ENCODE data around the gene HES4.

The HES4 gene

GRCh38 chr1:954927-955326 lies 45.0 kb downstream of the HES4 start:
- Histone ChIP-seq H3K9me3 (ENCODE audit: severe bottlenecking) (no peaks in the 10 kb centered on the region), H3K27ac (ENCODE audit: poor library complexity, severe bottlenecking) (no peak overlapping the region), H3K27me3 (ENCODE audit: insufficient read depth, poor library complexity, severe bottlenecking) (no peaks in the 10 kb centered on the region), H3K4me1 (ENCODE audit: insufficient read depth, poor library complexity, severe bottlenecking) (peaks cover 7% of the 10 kb centered on the region), H3K36me3 (ENCODE audit: low read depth) (peaks cover 63% of the 10 kb centered on the region), H3K4me3 (ENCODE audit: severe bottlenecking) (no peak overlapping the region)
- ATAC-seq (ENCODE audit: low read depth) (no peak), DNase-seq (ENCODE audit: low spot score) (no peak)
- TF ChIP-seq, protein P1, sequence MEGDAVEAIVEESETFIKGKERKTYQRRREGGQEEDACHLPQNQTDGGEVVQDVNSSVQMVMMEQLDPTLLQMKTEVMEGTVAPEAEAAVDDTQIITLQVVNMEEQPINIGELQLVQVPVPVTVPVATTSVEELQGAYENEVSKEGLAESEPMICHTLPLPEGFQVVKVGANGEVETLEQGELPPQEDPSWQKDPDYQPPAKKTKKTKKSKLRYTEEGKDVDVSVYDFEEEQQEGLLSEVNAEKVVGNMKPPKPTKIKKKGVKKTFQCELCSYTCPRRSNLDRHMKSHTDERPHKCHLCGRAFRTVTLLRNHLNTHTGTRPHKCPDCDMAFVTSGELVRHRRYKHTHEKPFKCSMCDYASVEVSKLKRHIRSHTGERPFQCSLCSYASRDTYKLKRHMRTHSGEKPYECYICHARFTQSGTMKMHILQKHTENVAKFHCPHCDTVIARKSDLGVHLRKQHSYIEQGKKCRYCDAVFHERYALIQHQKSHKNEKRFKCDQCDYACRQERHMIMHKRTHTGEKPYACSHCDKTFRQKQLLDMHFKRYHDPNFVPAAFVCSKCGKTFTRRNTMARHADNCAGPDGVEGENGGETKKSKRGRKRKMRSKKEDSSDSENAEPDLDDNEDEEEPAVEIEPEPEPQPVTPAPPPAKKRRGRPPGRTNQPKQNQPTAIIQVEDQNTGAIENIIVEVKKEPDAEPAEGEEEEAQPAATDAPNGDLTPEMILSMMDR (IDR thresholded peaks at IDR 0.05; ENCODE audit: poor library complexity, severe bottlenecking): no peak

GRCh38 chr1:953524-954320 lies 46.2 kb downstream of the HES4 start:
- TF ChIP-seq, protein P1 (IDR thresholded peaks at IDR 0.05; ENCODE audit: poor library complexity, severe bottlenecking): no peak
- Histone ChIP-seq H3K4me3 (ENCODE audit: severe bottlenecking) (no peak overlapping the region), H3K27me3 (ENCODE audit: insufficient read depth, poor library complexity, severe bottlenecking) (no peaks in the 10 kb centered on the region), H3K9me3 (ENCODE audit: severe bottlenecking) (no peaks in the 10 kb centered on the region), H3K4me1 (ENCODE audit: insufficient read depth, poor library complexity, severe bottlenecking) (peaks cover 7% of the 10 kb centered on the region), H3K27ac (ENCODE audit: poor library complexity, severe bottlenecking) (no peak overlapping the region), H3K36me3 (ENCODE audit: low read depth) (peaks cover 74% of the 10 kb centered on the region)
- ATAC-seq (ENCODE audit: low read depth) (no peak), DNase-seq (ENCODE audit: low spot score) (no peak)

- TF ChIP-seq, protein P1 (IDR thresholded peaks at IDR 0.05; ENCODE audit: poor library complexity, severe bottlenecking): no peak
- DNase-seq (ENCODE audit: low spot score) (no peak), ATAC-seq (ENCODE audit: low read depth) (no peak)
- Histone ChIP-seq H3K27ac (ENCODE audit: poor library complexity, severe bottlenecking) (no peak overlapping the region), H3K4me3 (ENCODE audit: severe bottlenecking) (no peak overlapping the region), H3K36me3 (ENCODE audit: low read depth) (peaks cover 83% of the 10 kb centered on the region), H3K9me3 (ENCODE audit: severe bottlenecking) (no peaks in the 10 kb centered on the region), H3K4me1 (ENCODE audit: insufficient read depth, poor library complexity, severe bottlenecking) (peaks cover under 1% of the 10 kb centered on the region), H3K27me3 (ENCODE audit: insufficient read depth, poor library complexity, severe bottlenecking) (no peaks in the 10 kb centered on the region)
These were observed 47.3 kb downstream of the HES4 start for GRCh38 chr1:952603-953002.

- TF ChIP-seq, protein P1 (IDR thresholded peaks at IDR 0.05; ENCODE audit: poor library complexity, severe bottlenecking): no peak
- Histone ChIP-seq H3K9me3 (ENCODE audit: severe bottlenecking) (no peaks in the 10 kb centered on the region), H3K27me3 (ENCODE audit: insufficient read depth, poor library complexity, severe bottlenecking) (no peaks in the 10 kb centered on the region), H3K27ac (ENCODE audit: poor library complexity, severe bottlenecking) (no peak overlapping the region), H3K4me1 (ENCODE audit: insufficient read depth, poor library complexity, severe bottlenecking) (no peaks in the 10 kb centered on the region), H3K36me3 (ENCODE audit: low read depth) (peaks cover 87% of the 10 kb centered on the region), H3K4me3 (ENCODE audit: severe bottlenecking) (no peak overlapping the region)
- DNase-seq (ENCODE audit: low spot score): no peak
- ATAC-seq (ENCODE audit: low read depth): no peak
These were observed 47.7 kb downstream of the HES4 start for GRCh38 chr1:952201-952600.

DNA sequence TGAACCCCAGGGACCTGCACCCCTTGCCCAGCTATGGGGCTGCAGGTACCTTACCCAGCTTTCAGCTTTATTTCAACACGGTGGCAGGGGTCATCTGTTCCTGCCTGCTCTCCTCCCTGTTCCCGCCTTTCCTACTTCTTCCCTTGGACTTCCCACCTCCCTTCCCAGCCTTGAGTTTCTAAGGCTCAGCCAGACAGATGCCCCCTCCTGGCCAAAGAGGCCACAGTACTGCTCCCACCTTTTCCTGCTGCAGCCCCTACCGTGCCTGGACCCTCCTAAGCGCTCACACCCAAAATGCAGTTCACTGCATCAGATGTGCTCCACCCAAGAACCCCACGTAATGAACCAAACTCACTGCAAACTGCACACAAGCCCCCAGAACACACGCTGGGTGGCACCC lies 48.5 kb downstream of the HES4 start:
- Histone ChIP-seq H3K4me3 (ENCODE audit: severe bottlenecking) (no peak overlapping the region), H3K27ac (ENCODE audit: poor library complexity, severe bottlenecking) (no peak overlapping the region), H3K9me3 (ENCODE audit: severe bottlenecking) (no peaks in the 10 kb centered on the region), H3K4me1 (ENCODE audit: insufficient read depth, poor library complexity, severe bottlenecking) (no peaks in the 10 kb centered on the region), H3K36me3 (ENCODE audit: low read depth) (peaks cover 87% of the 10 kb centered on the region), H3K27me3 (ENCODE audit: insufficient read depth, poor library complexity, severe bottlenecking) (no peaks in the 10 kb centered on the region)
- no peak for DNase-seq (ENCODE audit: low spot score)
- TF ChIP-seq, protein P1 (IDR thresholded peaks at IDR 0.05; ENCODE audit: poor library complexity, severe bottlenecking): peak; percentile 15
- ATAC-seq (ENCODE audit: low read depth): no peak
